Activated CD8-positive, alpha-beta T cell treated with anti-CD3 and anti-CD28 coated beads for 36 hours (primary cell): ENCODE measurements around the gene RAB1B. TPM values are rescaled to one million over a fixed set of nuclear protein-coding genes. Genes with fewer than 3 reads are reported as not detected.

Source experiments
- ATAC-seq: fragments of 200-7000 bp; cut with Tn5 transposase; one replicate; pipeline ENCODE4 v1.10.0; 2021; ENCODE audit warnings: mild to moderate bottlenecking, moderate library complexity
- CTCF ChIA-PET: fragments of 350-600 bp; sonication (Branson Sonifier 250); formaldehyde crosslinking; loops from one replicate; lab custom pipeline; 2021; ENCODE audit warnings: antibody characterized with exemption; lab: Charles Lee
- POLR2A ChIA-PET: fragments of 350-600 bp; sonication (Branson Sonifier 250); formaldehyde crosslinking; loops from one replicate; lab custom pipeline; 2021; ENCODE audit warnings: antibody characterized with exemption; lab: Charles Lee
- DNase-seq: peaks from one replicate; pipeline ENCODE4 v3.0.0-alpha.2; 2020
- H3K27ac Mint-ChIP-seq: one replicate; pipeline ENCODE4 v1.8.0; 2021; ENCODE audit warnings: mild to moderate bottlenecking, mixed read lengths
- H3K27me3 Mint-ChIP-seq: one replicate; pipeline ENCODE4 v1.8.0; 2021; ENCODE audit warnings: mixed read lengths
- H3K36me3 Mint-ChIP-seq: one replicate; pipeline ENCODE4 v1.8.0; 2021; ENCODE audit warnings: low read depth, mixed read lengths
- H3K4me1 Mint-ChIP-seq: one replicate; pipeline ENCODE4 v1.8.0; 2021; ENCODE audit warnings: low read depth, mixed read lengths
- H3K4me3 Mint-ChIP-seq: one replicate; pipeline ENCODE4 v1.8.0; 2021; ENCODE audit warnings: mild to moderate bottlenecking, moderate library complexity, mixed read lengths
- H3K9me3 Mint-ChIP-seq: one replicate; pipeline ENCODE4 v1.8.0; 2021; ENCODE audit warnings: mixed read lengths
- CTCF ChIP-seq: fragments of 200-600 bp; IDR thresholded peaks from one replicate; pipeline ENCODE4 v1.8.0; 2022; ENCODE audit warnings: antibody characterized with exemption, mild to moderate bottlenecking
- intact Hi-C: fragments of 100-400 bp; cut with micrococcal nuclease; formaldehyde crosslinking; loops from one replicate; pipeline ENCODE4 v1.10.0; 2022
- total RNA-seq, 2 experiments: library from RNA; stranded (reverse); gene quantifications; one replicate each; pipeline ENCODE4 v1.2.3, GENCODE V29; 2021

The RAB1B gene
- total RNA-seq, 2 experiments from 2014 or later: 97.9 to 98.2 TPM

- TF ChIP-seq CTCF: no peak
- Mint-ChIP-seq H3K4me1 (peaks cover 62% of the 10 kb centered on the region), H3K9me3 (peaks cover 6% of the 10 kb centered on the region), H3K4me3 (no peak overlapping the region), H3K36me3 (peaks cover 5% of the 10 kb centered on the region), H3K27me3 (no peaks in the 10 kb centered on the region), H3K27ac (no peak overlapping the region)
- intact Hi-C loops: no loop called here
- ChIA-PET POLR2A (interaction anchor here (1.0 to 1.8 kb wide), 2 partner anchors 9 to 51 kb away, joined by 3 to 11 read pairs; no protein-coding TSS in a partner anchor), CTCF (interaction anchor here (1.5 to 1.9 kb wide), 5 partner anchors 9 to 67 kb away, joined by 3 to 39 read pairs (median 5); partner anchors contain the start of gene RIN1)
- DNase-seq (no peak), ATAC-seq (no peak)
Measured at GRCh38 chr11:66321606-66322005, 53.2 kb downstream of the RAB1B start.

GRCh38 chr11:66322732-66323427 lies 54.4 kb downstream of the RAB1B start:
- ATAC-seq: no peak
- no peak for DNase-seq
- Mint-ChIP-seq H3K36me3 (peaks cover 5% of the 10 kb centered on the region), H3K9me3 (peaks cover 6% of the 10 kb centered on the region), H3K4me3 (no peak overlapping the region), H3K4me1 (peaks cover 67% of the 10 kb centered on the region), H3K27ac (peak overlapping the region; percentile 76), H3K27me3 (no peaks in the 10 kb centered on the region)
- intact Hi-C loops: no loop called here
- CTCF ChIA-PET: interaction anchor here (1.5 to 1.9 kb wide), 5 partner anchors 10 to 66 kb away, joined by 3 to 39 read pairs (median 5); partner anchors contain the start of gene RIN1
- POLR2A ChIA-PET: interaction anchor here (0.6 to 1.8 kb wide), 3 partner anchors 11 to 75 kb away, joined by 3 to 11 read pairs (median 3); no protein-coding TSS in a partner anchor
- no peak for TF ChIP-seq CTCF

GRCh38 chr11:66323684-66324083 lies 55.2 kb downstream of the RAB1B start:
- DNase-seq: no peak
- ChIA-PET CTCF (interaction anchor here (3.7 kb wide), 1 partner anchor 12 kb away, joined by 39 read pairs; no protein-coding TSS in a partner anchor), POLR2A (interaction anchor here (1.0 to 1.6 kb wide), 2 partner anchors 10 to 43 kb away, joined by 4 to 5 read pairs; no protein-coding TSS in a partner anchor)
- no peak for TF ChIP-seq CTCF
- no peak overlapping the region for H3K27ac Mint-ChIP-seq
- H3K4me1 Mint-ChIP-seq: peaks cover 67% of the 10 kb centered on the region
- no peaks in the 10 kb centered on the region for H3K27me3 Mint-ChIP-seq
- intact Hi-C loops: no loop called here
- peaks cover 5% of the 10 kb centered on the region for H3K36me3 Mint-ChIP-seq
- ATAC-seq: no peak
- peaks cover 6% of the 10 kb centered on the region for H3K9me3 Mint-ChIP-seq
- H3K4me3 Mint-ChIP-seq: no peak overlapping the region

- Mint-ChIP-seq H3K4me3 (no peak overlapping the region), H3K4me1 (peaks cover 62% of the 10 kb centered on the region), H3K27ac (peak overlapping the region; percentile 30), H3K9me3 (peaks cover 6% of the 10 kb centered on the region), H3K36me3 (peaks cover 5% of the 10 kb centered on the region), H3K27me3 (no peaks in the 10 kb centered on the region)
- ChIA-PET POLR2A (interaction anchor here (1.0 to 1.6 kb wide), 2 partner anchors 11 to 44 kb away, joined by 4 to 5 read pairs; no protein-coding TSS in a partner anchor), CTCF (interaction anchor here (3.7 kb wide), 1 partner anchor 13 kb away, joined by 39 read pairs; no protein-coding TSS in a partner anchor)
- intact Hi-C loops: no loop called here
- no peak for TF ChIP-seq CTCF
- DNase-seq (no peak), ATAC-seq (no peak)
Measured at GRCh38 chr11:66324664-66325063, 56.2 kb downstream of the RAB1B start.
